GM12878 (cell line): ENCODE results near the gene EIF4H. TPM values are rescaled to one million over a fixed set of nuclear protein-coding genes. Genes with fewer than 3 reads are reported as not detected.

Experiments used
- EGR1 ChIP-seq, 2 experiments: IDR thresholded peaks; 1 replicate in 1 of 2; 2 replicates in 1 of 2; pipeline ENCODE4 v1.6.1; 2011 to 2012; ENCODE audit warnings: low read depth in 2 of 2, low read length in 2 of 2, borderline replicate concordance in 1 of 2, mild to moderate bottlenecking in 1 of 2, moderate library complexity in 1 of 2
- HDAC6 ChIP-seq: fragments of 200-600 bp; sonication (generic); IDR thresholded peaks from one replicate; pipeline ENCODE4 v1.8.0; 2017; ENCODE audit warnings: antibody characterized with exemption; ENCODE audit not compliant: unreplicated experiment
- IRF4 ChIP-seq: IDR thresholded peaks from 2 replicates; pipeline ENCODE4 v1.6.1; 2011; ENCODE audit warnings: low read depth, low read length
- POLR2A ChIP-seq: IDR thresholded peaks from 2 replicates; pipeline ENCODE4 v1.6.1; 2011; ENCODE audit warnings: low read depth, mild to moderate bottlenecking, low read length
- POLR2AphosphoS5 ChIP-seq: IDR thresholded peaks from 2 replicates; pipeline ENCODE4 v1.6.1; 2011; ENCODE audit warnings: mild to moderate bottlenecking, low read length, inconsistent platforms
- polyA plus RNA-seq, 11 experiments: library from polyadenylated mRNA; depleted of rRNA in 4 of 11; unstranded in 6 of 11; stranded (reverse) in 5 of 11; fragments of >200 nt; fragmentation: Nextera tagmentation in 4 of 11; fragmentation: Illumina TruSeq in 1 of 11; extraction: Ambion mirVana in 4 of 11; extraction: Trizol in 1 of 11; gene quantifications; 1 replicate in 1 of 11; 2 replicates in 10 of 11; pipeline versions ENCODE4 v1.2.1 to v1.2.3, GENCODE V29; 2011 to 2016; ENCODE audit warnings: inconsistent platforms in 2 of 11, missing spikeins in 2 of 11, low read depth in 1 of 11
- total RNA-seq, 4 experiments: library from RNA; depleted of rRNA in 3 of 4; stranded (reverse); fragments of >200 nt in 3 of 4; fragmentation: Illumina TruSeq in 1 of 4; extraction: Trizol in 1 of 4; gene quantifications; 2 replicates each; pipeline versions ENCODE4 v1.2.1 to v1.2.3, GENCODE V29; 2013 to 2021
- TF ChIP-seq, protein P1 (sequence below): fragments of 450-650 bp; IDR thresholded peaks from 2 replicates; pipeline ENCODE4 v1.6.1; 2016; ENCODE audit warnings: mild to moderate bottlenecking, moderate library complexity, borderline replicate concordance
- TF ChIP-seq, protein P2 (sequence below): IDR thresholded peaks from 2 replicates; pipeline ENCODE4 v1.6.1; 2011; ENCODE audit warnings: borderline replicate concordance, low read depth, mild to moderate bottlenecking, moderate library complexity, mixed read lengths, low read length; ENCODE audit not compliant: insufficient read depth; ENCODE audit errors: extremely low read length

Gene EIF4H
- total and polyA plus RNA-seq, 10 of the 15 experiments (the other 5 are each of a cell fraction or from before 2014, with no cell fraction given): 9.9 to 443 (median 258) TPM

DNA sequence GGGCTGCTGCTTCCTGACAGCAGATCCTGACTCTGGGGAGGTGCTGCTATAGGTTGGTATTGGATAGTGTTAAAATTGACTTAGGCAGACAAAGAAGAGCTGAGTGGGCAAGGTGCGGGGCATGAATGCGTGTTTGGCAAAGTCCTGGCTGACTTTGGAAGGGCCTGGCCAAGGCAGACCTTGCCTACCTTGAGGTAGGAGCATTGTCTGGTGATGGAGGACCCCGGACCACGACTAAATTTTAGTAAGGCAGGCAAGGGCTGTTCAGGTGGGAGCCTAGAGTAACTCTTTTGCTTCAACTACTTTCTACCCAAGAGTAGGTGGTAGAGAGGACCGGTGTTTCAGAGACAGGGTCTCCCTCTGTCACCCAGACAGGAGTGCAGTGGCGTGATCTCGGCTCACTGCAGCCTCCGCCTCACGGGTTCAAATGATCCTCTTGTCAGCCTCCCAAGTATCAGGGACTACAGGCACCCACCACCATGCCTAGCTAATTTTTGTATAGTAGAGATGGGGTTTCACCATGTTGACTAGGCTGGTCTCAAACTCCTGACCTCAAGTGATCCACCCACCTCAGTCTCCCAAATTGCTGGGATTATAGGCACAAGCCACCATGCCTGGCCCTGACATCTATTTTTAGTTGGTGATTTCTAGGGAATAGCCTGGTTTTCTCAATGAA lies 23.4 kb downstream of the EIF4H start (continued):
- no peak for TF ChIP-seq EGR1 (IDR thresholded peaks at IDR 0.05; ENCODE audit: borderline replicate concordance in 1 of 2, low read depth in 2 of 2, low read length in 2 of 2)
- TF ChIP-seq HDAC6: no peak
- TF ChIP-seq, protein P1, sequence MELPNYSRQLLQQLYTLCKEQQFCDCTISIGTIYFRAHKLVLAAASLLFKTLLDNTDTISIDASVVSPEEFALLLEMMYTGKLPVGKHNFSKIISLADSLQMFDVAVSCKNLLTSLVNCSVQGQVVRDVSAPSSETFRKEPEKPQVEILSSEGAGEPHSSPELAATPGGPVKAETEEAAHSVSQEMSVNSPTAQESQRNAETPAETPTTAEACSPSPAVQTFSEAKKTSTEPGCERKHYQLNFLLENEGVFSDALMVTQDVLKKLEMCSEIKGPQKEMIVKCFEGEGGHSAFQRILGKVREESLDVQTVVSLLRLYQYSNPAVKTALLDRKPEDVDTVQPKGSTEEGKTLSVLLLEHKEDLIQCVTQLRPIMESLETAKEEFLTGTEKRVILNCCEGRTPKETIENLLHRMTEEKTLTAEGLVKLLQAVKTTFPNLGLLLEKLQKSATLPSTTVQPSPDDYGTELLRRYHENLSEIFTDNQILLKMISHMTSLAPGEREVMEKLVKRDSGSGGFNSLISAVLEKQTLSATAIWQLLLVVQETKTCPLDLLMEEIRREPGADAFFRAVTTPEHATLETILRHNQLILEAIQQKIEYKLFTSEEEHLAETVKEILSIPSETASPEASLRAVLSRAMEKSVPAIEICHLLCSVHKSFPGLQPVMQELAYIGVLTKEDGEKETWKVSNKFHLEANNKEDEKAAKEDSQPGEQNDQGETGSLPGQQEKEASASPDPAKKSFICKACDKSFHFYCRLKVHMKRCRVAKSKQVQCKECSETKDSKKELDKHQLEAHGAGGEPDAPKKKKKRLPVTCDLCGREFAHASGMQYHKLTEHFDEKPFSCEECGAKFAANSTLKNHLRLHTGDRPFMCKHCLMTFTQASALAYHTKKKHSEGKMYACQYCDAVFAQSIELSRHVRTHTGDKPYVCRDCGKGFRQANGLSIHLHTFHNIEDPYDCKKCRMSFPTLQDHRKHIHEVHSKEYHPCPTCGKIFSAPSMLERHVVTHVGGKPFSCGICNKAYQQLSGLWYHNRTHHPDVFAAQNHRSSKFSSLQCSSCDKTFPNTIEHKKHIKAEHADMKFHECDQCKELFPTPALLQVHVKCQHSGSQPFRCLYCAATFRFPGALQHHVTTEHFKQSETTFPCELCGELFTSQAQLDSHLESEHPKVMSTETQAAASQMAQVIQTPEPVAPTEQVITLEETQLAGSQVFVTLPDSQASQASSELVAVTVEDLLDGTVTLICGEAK: no peak
- TF ChIP-seq, protein P2, sequence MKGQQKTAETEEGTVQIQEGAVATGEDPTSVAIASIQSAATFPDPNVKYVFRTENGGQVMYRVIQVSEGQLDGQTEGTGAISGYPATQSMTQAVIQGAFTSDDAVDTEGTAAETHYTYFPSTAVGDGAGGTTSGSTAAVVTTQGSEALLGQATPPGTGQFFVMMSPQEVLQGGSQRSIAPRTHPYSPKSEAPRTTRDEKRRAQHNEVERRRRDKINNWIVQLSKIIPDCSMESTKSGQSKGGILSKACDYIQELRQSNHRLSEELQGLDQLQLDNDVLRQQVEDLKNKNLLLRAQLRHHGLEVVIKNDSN: no peak
- TF ChIP-seq IRF4: no peak
- peak; percentile 41; the same call in 1 of the 2 replicates for TF ChIP-seq POLR2A
- peak; percentile 78 for TF ChIP-seq POLR2AphosphoS5
- TF ChIP-seq, all 136 proteins: peak for 2
